Immature natural killer cell (primary cell): ENCODE data around the gene CA5A. TPM values are rescaled to one million over a fixed set of nuclear protein-coding genes. Genes with fewer than 3 reads are reported as not detected.

Experiments
- DNase-seq, 3 donors: peaks; one replicate each; pipeline ENCODE4 v3.0.0; 2022; ENCODE audit warnings: mixed read lengths in 1 of 3
- H3K27ac Mint-ChIP-seq, 6 donors: one replicate each; pipeline ENCODE4 v1.8.0; 2020; ENCODE audit warnings: mixed read lengths in 6 of 6, mild to moderate bottlenecking in 5 of 6, inconsistent platforms in 4 of 6, moderate library complexity in 3 of 6
- H3K27me3 Mint-ChIP-seq, 3 donors: one replicate each; pipeline ENCODE4 v1.8.0; 2020 to 2021; ENCODE audit warnings: low read depth in 3 of 3, mild to moderate bottlenecking in 3 of 3, mixed read lengths in 3 of 3, moderate library complexity in 3 of 3, inconsistent platforms in 1 of 3
- H3K36me3 Mint-ChIP-seq, 3 donors: one replicate each; pipeline ENCODE4 v1.8.0; 2020; ENCODE audit warnings: mixed read lengths in 3 of 3, inconsistent platforms in 2 of 3, mild to moderate bottlenecking in 2 of 3
- H3K4me1 Mint-ChIP-seq, 2 donors: one replicate each; pipeline ENCODE4 v1.8.0; 2020; ENCODE audit warnings: inconsistent platforms in 2 of 2, mild to moderate bottlenecking in 2 of 2, mixed read lengths in 2 of 2, moderate library complexity in 1 of 2
- H3K4me3 Mint-ChIP-seq, 5 donors: one replicate each; pipeline ENCODE4 v1.8.0; 2020; ENCODE audit warnings: mild to moderate bottlenecking in 5 of 5, mixed read lengths in 5 of 5, inconsistent platforms in 3 of 5, moderate library complexity in 3 of 5
- H3K9me3 Mint-ChIP-seq, 6 donors: one replicate each; pipeline ENCODE4 v1.8.0; 2020; ENCODE audit warnings: mild to moderate bottlenecking in 6 of 6, mixed read lengths in 6 of 6, inconsistent platforms in 4 of 6, moderate library complexity in 3 of 6
- polyA plus RNA-seq, 3 donors: library from polyadenylated mRNA; unstranded; fragments of 300-500 nt; fragmentation: Illumina TruSeq; gene quantifications; one replicate each; pipeline ENCODE4 v1.2.3, GENCODE V29; 2021

Gene CA5A
- polyA plus RNA-seq, 3 donors from 2014 or later, result not detected

- peak overlapping the region; percentile 66 to 76 (median 70) for H3K4me3 Mint-ChIP-seq
- peaks cover 42 to 60% (median 57%) of the 10 kb centered on the region in 3 donors for H3K27me3 Mint-ChIP-seq
- H3K27ac Mint-ChIP-seq, result peak overlapping the region; percentile 23 to 98 (median 97)
- no peaks in the 10 kb centered on the region for H3K9me3 Mint-ChIP-seq
- no peaks in the 10 kb centered on the region for H3K36me3 Mint-ChIP-seq
- peaks cover 42 to 54% of the 10 kb centered on the region in 2 donors for H3K4me1 Mint-ChIP-seq
- peak; percentile 95 to 98 (median 96) for DNase-seq
Observed at GRCh38 chr16:87853411-87854052, 82.8 kb downstream of the CA5A start.

GRCh38 chr16:87851601-87852000 lies 84.7 kb downstream of the CA5A start:
- H3K27me3 Mint-ChIP-seq, result peaks cover 33 to 60% (median 44%) of the 10 kb centered on the region in 3 donors
- no peak overlapping the region for H3K4me3 Mint-ChIP-seq
- peak overlapping the region in 1 of 6 donors; percentile 59 for H3K27ac Mint-ChIP-seq
- no peak for DNase-seq
- H3K36me3 Mint-ChIP-seq, result no peaks in the 10 kb centered on the region
- H3K9me3 Mint-ChIP-seq, result no peaks in the 10 kb centered on the region
- peaks cover 32 to 35% of the 10 kb centered on the region in 2 donors for H3K4me1 Mint-ChIP-seq

GRCh38 chr16:87851141-87851587 lies 85.2 kb downstream of the CA5A start:
- Mint-ChIP-seq H3K9me3 (no peaks in the 10 kb centered on the region), H3K4me1 (peaks cover 29 to 30% of the 10 kb centered on the region in 2 donors), H3K36me3 (no peaks in the 10 kb centered on the region), H3K27me3 (peaks cover 31 to 61% (median 41%) of the 10 kb centered on the region in 3 donors), H3K27ac (peak overlapping the region in 4 of 6 donors; percentile 40 to 64 (median 48)), H3K4me3 (no peak overlapping the region)
- DNase-seq, result no peak

- peaks cover 23 to 53% (median 36%) of the 10 kb centered on the region in 3 donors for H3K27me3 Mint-ChIP-seq
- H3K4me1 Mint-ChIP-seq, result peaks cover 21 to 22% of the 10 kb centered on the region in 2 donors
- no peaks in the 10 kb centered on the region for H3K36me3 Mint-ChIP-seq
- H3K27ac Mint-ChIP-seq, result peak overlapping the region in 5 of 6 donors; percentile 40 to 64 (median 46)
- H3K9me3 Mint-ChIP-seq, result no peaks in the 10 kb centered on the region
- H3K4me3 Mint-ChIP-seq, result no peak overlapping the region
- peak; percentile 71 to 80 (median 75) for DNase-seq
Observed at GRCh38 chr16:87850009-87851006, 86.0 kb downstream of the CA5A start.

- Mint-ChIP-seq H3K4me3 (no peak overlapping the region), H3K9me3 (no peaks in the 10 kb centered on the region), H3K27me3 (peaks cover 22 to 50% (median 34%) of the 10 kb centered on the region in 3 donors), H3K27ac (peak overlapping the region in 1 of 6 donors; percentile 46), H3K4me1 (peaks cover 18 to 20% of the 10 kb centered on the region in 2 donors), H3K36me3 (no peaks in the 10 kb centered on the region)
- no peak for DNase-seq
Observed at GRCh38 chr16:87849419-87850008, 86.8 kb downstream of the CA5A start.

- peak overlapping the region in 2 of 6 donors; percentile 28 to 30 for H3K27ac Mint-ChIP-seq
- H3K4me3 Mint-ChIP-seq, result no peak overlapping the region
- H3K27me3 Mint-ChIP-seq, result peaks cover 16 to 48% (median 30%) of the 10 kb centered on the region in 3 donors
- no peak for DNase-seq
- H3K36me3 Mint-ChIP-seq, result no peaks in the 10 kb centered on the region
- H3K9me3 Mint-ChIP-seq, result no peaks in the 10 kb centered on the region
- peaks cover 13% of the 10 kb centered on the region in 2 donors for H3K4me1 Mint-ChIP-seq
Observed at GRCh38 chr16:87848676-87849345, 87.5 kb downstream of the CA5A start.

- H3K9me3 Mint-ChIP-seq, result no peaks in the 10 kb centered on the region
- H3K27ac Mint-ChIP-seq, result no peak overlapping the region
Observed at GRCh38 chr16:87847785-87848675, 88.3 kb downstream of the CA5A start.

GRCh38 chr16:87847467-87847784 lies 88.9 kb downstream of the CA5A start:
- no peak overlapping the region for H3K27ac Mint-ChIP-seq

More at GRCh38 chr16:87847785-87848675, 88.3 kb downstream of the CA5A start:
- H3K27me3 Mint-ChIP-seq, result peaks cover 9 to 46% (median 23%) of the 10 kb centered on the region in 3 donors
- H3K4me1 Mint-ChIP-seq, result peaks cover 5 to 6% of the 10 kb centered on the region in 2 donors
- H3K4me3 Mint-ChIP-seq, result no peak overlapping the region
- H3K36me3 Mint-ChIP-seq, result no peaks in the 10 kb centered on the region
- DNase-seq, result no peak

GRCh38 chr16:87846705-87847466 lies 89.4 kb downstream of the CA5A start:
- DNase-seq, result no peak
- H3K27ac Mint-ChIP-seq, result no peak overlapping the region

More at GRCh38 chr16:87847467-87847784, 88.9 kb downstream of the CA5A start:
- Mint-ChIP-seq H3K4me3 (no peak overlapping the region), H3K4me1 (no peaks in the 10 kb centered on the region), H3K27me3 (peaks cover 3 to 43% (median 17%) of the 10 kb centered on the region in 3 donors), H3K9me3 (no peaks in the 10 kb centered on the region), H3K36me3 (no peaks in the 10 kb centered on the region)
- no peak for DNase-seq

GRCh38 chr16:87845807-87846619 lies 90.3 kb downstream of the CA5A start:
- H3K4me1 Mint-ChIP-seq, result no peaks in the 10 kb centered on the region
- H3K27ac Mint-ChIP-seq, result peak overlapping the region in 1 of 6 donors; percentile 5
- no peak overlapping the region for H3K4me3 Mint-ChIP-seq

More at GRCh38 chr16:87846705-87847466, 89.4 kb downstream of the CA5A start:
- no peaks in the 10 kb centered on the region for H3K9me3 Mint-ChIP-seq
- no peaks in the 10 kb centered on the region for H3K36me3 Mint-ChIP-seq
- H3K4me3 Mint-ChIP-seq, result no peak overlapping the region
- H3K27me3 Mint-ChIP-seq, result peaks cover 2 to 43% (median 13%) of the 10 kb centered on the region in 3 donors
- no peaks in the 10 kb centered on the region for H3K4me1 Mint-ChIP-seq

GRCh38 chr16:87845213-87845612 lies 91.1 kb downstream of the CA5A start:
- no peaks in the 10 kb centered on the region for H3K9me3 Mint-ChIP-seq
- peaks cover 2 to 35% (median 11%) of the 10 kb centered on the region in 3 donors for H3K27me3 Mint-ChIP-seq
- DNase-seq, result no peak
- H3K4me3 Mint-ChIP-seq, result no peak overlapping the region
- H3K36me3 Mint-ChIP-seq, result no peaks in the 10 kb centered on the region
- H3K27ac Mint-ChIP-seq, result peak overlapping the region in 2 of 6 donors; percentile 5 to 55
- no peaks in the 10 kb centered on the region for H3K4me1 Mint-ChIP-seq

More at GRCh38 chr16:87845807-87846619, 90.3 kb downstream of the CA5A start:
- DNase-seq, result no peak
- Mint-ChIP-seq H3K9me3 (no peaks in the 10 kb centered on the region), H3K27me3 (peaks cover 2 to 41% (median 14%) of the 10 kb centered on the region in 3 donors), H3K36me3 (no peaks in the 10 kb centered on the region)
